Pancreas (tissue), 10 donors: Measurements from ENCODE around the gene ALOX15. TPM values are rescaled to one million over a fixed set of nuclear protein-coding genes. Genes with fewer than 3 reads are reported as not detected.
"Not testable (repeated sequence)": the region's sequence is repeated elsewhere in the genome, so short reads cannot be mapped to it uniquely, and the experiment has no call there.

Experiments used
- ATAC-seq, 4 donors: fragments of 200-7000 bp; cut with Tn5 transposase; one replicate each; pipeline versions ENCODE4 v1.8.0 to v1.9.1; 2020; ENCODE audit warnings: mild to moderate bottlenecking in 4 of 4, moderate library complexity in 4 of 4
- DNase-seq, 6 donors: peaks; one replicate each; pipeline ENCODE4 v3.0.0-alpha.2; 2020
- FAIRE-seq: peaks from 2 replicates; lab custom pipeline; 2012; peaks lifted over from hg19 to GRCh38; lab: Jason Lieb, UNC
- H3K27ac ChIP-seq, 4 donors: fragments of 200-600 bp; sonication (generic); 1 replicate in 3 of 4; 2 replicates in 1 of 4; pipeline versions ENCODE4 v1.5.0 to v1.8.0; 2020
- H3K27me3 ChIP-seq, 4 donors: fragments of 200-600 bp; one replicate each; pipeline ENCODE4 v1.8.0; 2021
- H3K36me3 ChIP-seq, 3 donors: fragments of 200-600 bp; sonication (generic) in 1 of 3; one replicate each; pipeline versions ENCODE4 v1.5.0 to v1.8.0; 2020 to 2021
- H3K4me1 ChIP-seq, 3 donors: fragments of 200-600 bp; one replicate each; pipeline ENCODE4 v1.8.0; 2021
- H3K4me3 ChIP-seq, 4 donors: fragments of 200-600 bp; sonication (generic) in 2 of 4; one replicate each; pipeline versions ENCODE4 v1.5.0 to v1.8.0; 2020 to 2021
- H3K9me3 ChIP-seq, 4 donors: fragments of 200-600 bp; one replicate each; pipeline ENCODE4 v1.8.0; 2021
- CTCF ChIP-seq, 4 donors: fragments of 200-600 bp; sonication (generic) in 3 of 4; IDR thresholded peaks; one replicate each; pipeline versions ENCODE4 v1.5.0 to v1.8.0; 2021; ENCODE audit warnings: antibody characterized with exemption in 4 of 4
- WGBS, 2 donors: extraction: QIAGEN DNeasy Blood & Tissue Kit; methylation state at CpG; one replicate each; pipeline ENCODE4 v1.1.7; 2013; 5-methylcytosine and 5-hydroxymethylcytosine counted together
- intact Hi-C, 3 donors: fragments of 100-400 bp; cut with DNase I; formaldehyde crosslinking; loops; one replicate each; pipeline versions ENCODE4 v1.11.1 to v1.14.2; 2022
- polyA plus RNA-seq, 2 donors: library from polyadenylated mRNA; stranded (reverse); fragments of 200-250 nt; gene quantifications; one replicate each; pipeline ENCODE4 v1.2.3, GENCODE V29; 2013
- total RNA-seq, 6 donors: library from RNA; stranded (reverse); fragmentation: NEBNext Ultra II Directional in 4 of 6; extraction: Animal tissue kit (Norgen Biotek cat#: 25700) in 4 of 6; gene quantifications; one replicate each; pipeline versions ENCODE4 v1.2.1 to v1.2.4, GENCODE V29; 2021 to 2023
- donor health status: healthy with polysubstance abuse.
- donor health status: DM: no; HTN: no; CAD: no; lungs with moderate emphysema.
- donor health status: DM: no; HTN: no; CAD: no.
- donor health status: control.
- donor health status: control.
- donor health status: Bipolar disorder and iron deficiency.
- donor health status: DM: yes; HTN: yes; CAD: no.
- donor health status: DM: no; HTN: no; CAD: no.
- donor health status: DM: no; HTN: no; CAD: no.
- donor health status: DM: yes; HTN: yes; CAD: no.

ALOX15 gene
- total and polyA plus RNA-seq, 8 donors: 1.1 TPM; not detected in 7

- DNase-seq: no peak
- ATAC-seq: no peak
- TF ChIP-seq CTCF (IDR thresholded peaks at IDR 0.05): no peak
- Histone ChIP-seq H3K27me3 (no peaks in the 10 kb centered on the region), H3K4me1 (no peaks in the 10 kb centered on the region), H3K9me3 (no peaks in the 10 kb centered on the region), H3K36me3 (no peaks in the 10 kb centered on the region), H3K4me3 (no peak overlapping the region), H3K27ac (no peak overlapping the region)
- no peak for FAIRE-seq
- intact Hi-C loops: no loop called here
- 71 to 75% methylated on average over 13 of the region's 13 CpGs for WGBS, 2 donors
These were observed 43.5 kb downstream of the ALOX15 start for GRCh38 chr17:4597975-4598374.

GRCh38 chr17:4596636-4597380, 44.7 kb downstream of the ALOX15 start:
- Histone ChIP-seq H3K27ac (no peak overlapping the region), H3K36me3 (no peaks in the 10 kb centered on the region), H3K4me3 (no peak overlapping the region), H3K27me3 (no peaks in the 10 kb centered on the region), H3K4me1 (no peaks in the 10 kb centered on the region), H3K9me3 (no peaks in the 10 kb centered on the region)
- FAIRE-seq (no peak), DNase-seq (peak in 1 of 6 donors; percentile 53), ATAC-seq (no peak)
- 81 to 88% methylated on average over 36 of the region's 36 CpGs for WGBS, 2 donors
- intact Hi-C loops: no loop called here
- TF ChIP-seq CTCF (IDR thresholded peaks at IDR 0.05): no peak

- H3K4me1 ChIP-seq, H3K9me3 ChIP-seq, ATAC-seq, H3K36me3 ChIP-seq, FAIRE-seq, H3K27me3 ChIP-seq, H3K4me3 ChIP-seq, intact Hi-C loops, H3K27ac ChIP-seq: not testable (repeated sequence)
- DNase-seq: peak in 1 of 6 donors; percentile 67
- WGBS, 2 donors: 86 to 92% methylated on average over 23 of the region's 23 CpGs
These were observed 45.7 kb downstream of the ALOX15 start for GRCh38 chr17:4595685-4596342.

- TF ChIP-seq CTCF (IDR thresholded peaks at IDR 0.05): peak in 1 of 4 donors; percentile 21
- H3K27ac ChIP-seq: no peak overlapping the region
- H3K27me3 ChIP-seq: no peaks in the 10 kb centered on the region
- WGBS, 2 donors: 30 to 39% methylated on average over 28 to 29 of the region's 29 CpGs
- DNase-seq (peak in 1 of 6 donors; percentile 56), FAIRE-seq (no peak), ATAC-seq (peak; percentile 17 to 64 (median 48))
- no peaks in the 10 kb centered on the region for H3K4me1 ChIP-seq
- intact Hi-C loops: no loop called here
- no peak overlapping the region for H3K4me3 ChIP-seq
- no peaks in the 10 kb centered on the region for H3K9me3 ChIP-seq
- no peaks in the 10 kb centered on the region for H3K36me3 ChIP-seq
These were observed 46.4 kb downstream of the ALOX15 start for GRCh38 chr17:4594931-4595684.

GRCh38 chr17:4594406-4594805, 47.1 kb downstream of the ALOX15 start:
- H3K36me3 ChIP-seq: no peaks in the 10 kb centered on the region
- intact Hi-C loops: no loop called here
- FAIRE-seq (no peak), DNase-seq (no peak), ATAC-seq (no peak)
- H3K27me3 ChIP-seq: no peaks in the 10 kb centered on the region
- H3K4me1 ChIP-seq: no peaks in the 10 kb centered on the region
- TF ChIP-seq CTCF (IDR thresholded peaks at IDR 0.05): no peak
- H3K27ac ChIP-seq: no peak overlapping the region
- no peaks in the 10 kb centered on the region for H3K9me3 ChIP-seq
- no peak overlapping the region for H3K4me3 ChIP-seq
- 87 to 95% methylated on average over 7 of the region's 7 CpGs for WGBS, 2 donors
